C1 segment of cervical spinal cord (tissue), 14 donors: ENCODE measurements around the gene RNU2-63P.
"Not testable (repeated sequence)": the region's sequence is repeated elsewhere in the genome, so short reads cannot be mapped to it uniquely, and the experiment has no call there.

Source experiments
- DNase-seq, 14 donors: peaks; one replicate each; lab custom pipeline; 2025; lab: John Stamatoyannopoulos, UW

RNU2-63P gene

GRCh38 chr2:88028931-88029330, 12.6 kb upstream of the RNU2-63P start:
- no peak for DNase-seq

DNA sequence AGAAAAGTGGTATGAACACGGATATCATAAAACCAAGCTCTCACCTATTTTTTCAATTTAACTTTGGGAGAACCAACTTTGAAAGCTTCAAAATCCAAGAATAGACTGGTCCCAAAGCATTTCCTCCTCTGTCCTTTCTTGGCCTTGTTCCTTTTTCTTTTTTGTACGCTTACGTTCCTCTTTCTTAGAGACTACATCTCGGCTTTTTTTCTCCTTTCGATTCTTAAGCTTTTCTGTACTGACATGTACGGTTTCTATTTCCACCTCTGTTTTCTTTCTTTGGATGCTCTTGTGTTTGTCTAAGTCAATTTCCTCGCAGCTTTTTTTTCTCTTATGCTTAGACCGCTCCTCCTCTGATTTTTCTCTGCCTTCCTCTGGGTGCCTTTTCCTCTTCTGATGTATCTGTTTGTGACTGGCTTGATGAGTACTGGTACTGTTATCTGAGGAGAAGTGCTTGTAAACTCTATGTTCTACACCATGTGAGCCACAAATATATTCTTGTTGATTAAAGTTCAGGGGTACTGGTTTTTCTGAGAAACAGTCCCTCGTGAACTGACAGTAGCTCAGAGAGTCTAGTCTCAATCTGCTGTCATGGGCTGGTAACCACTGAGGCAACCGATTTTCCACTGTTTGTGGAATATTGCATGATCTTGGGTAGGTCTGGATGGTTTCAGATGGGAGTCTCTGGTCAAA, 11.5 kb upstream of the RNU2-63P start:
- no peak for DNase-seq

DNA sequence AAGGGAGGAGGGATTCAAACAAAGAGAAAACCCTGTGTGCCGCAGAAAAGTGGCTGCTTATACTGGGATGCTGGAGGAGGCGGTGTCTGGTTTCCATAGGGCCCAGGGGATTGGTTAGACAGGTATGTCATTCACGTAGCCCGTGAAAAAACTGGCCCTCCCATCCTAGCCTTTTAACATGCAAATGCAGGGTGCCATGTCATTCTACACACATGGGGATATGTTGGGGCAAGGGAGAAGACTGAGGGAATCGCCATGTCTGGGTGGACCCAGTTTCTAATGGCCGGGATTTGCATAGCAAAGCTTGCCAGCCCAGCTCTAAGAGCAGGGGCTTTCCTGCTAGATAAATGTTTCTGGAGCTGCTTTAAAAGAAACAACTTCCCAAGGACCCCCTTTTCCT, 8.2 kb upstream of the RNU2-63P start:
- DNase-seq = no peak

- DNase-seq = no peak
These were observed 6.2 kb upstream of the RNU2-63P start for GRCh38 chr2:88022669-88022921.

- DNase-seq = no peak
These were observed 3.6 kb upstream of the RNU2-63P start for GRCh38 chr2:88019985-88020384.

DNA sequence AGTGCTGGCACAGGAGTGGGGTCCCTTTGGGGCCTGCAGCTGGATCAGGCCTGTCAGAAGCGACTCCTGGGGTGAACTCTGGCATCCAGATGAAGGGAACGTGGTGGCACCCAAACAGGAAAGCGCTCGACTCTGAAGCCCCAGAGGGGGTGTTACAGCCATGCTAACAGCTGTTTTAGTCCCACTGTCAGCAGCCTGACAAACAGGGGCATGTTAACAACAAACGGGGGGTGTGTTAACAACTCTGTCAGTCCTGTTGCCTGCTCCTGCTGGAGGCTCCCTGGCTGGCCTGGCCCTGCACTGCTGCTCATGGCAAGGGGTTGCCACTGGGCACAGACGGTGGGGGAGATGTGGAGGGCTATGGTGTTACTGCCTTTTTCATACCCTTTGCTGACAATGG, 2.6 kb upstream of the RNU2-63P start:
- no peak for DNase-seq

GRCh38 chr2:88018077-88018805, 1.9 kb upstream of the RNU2-63P start:
- DNase-seq = not testable (repeated sequence)

- not testable (repeated sequence) for DNase-seq
These were observed 1.4 kb upstream of the RNU2-63P start for GRCh38 chr2:88017780-88018038.

DNA sequence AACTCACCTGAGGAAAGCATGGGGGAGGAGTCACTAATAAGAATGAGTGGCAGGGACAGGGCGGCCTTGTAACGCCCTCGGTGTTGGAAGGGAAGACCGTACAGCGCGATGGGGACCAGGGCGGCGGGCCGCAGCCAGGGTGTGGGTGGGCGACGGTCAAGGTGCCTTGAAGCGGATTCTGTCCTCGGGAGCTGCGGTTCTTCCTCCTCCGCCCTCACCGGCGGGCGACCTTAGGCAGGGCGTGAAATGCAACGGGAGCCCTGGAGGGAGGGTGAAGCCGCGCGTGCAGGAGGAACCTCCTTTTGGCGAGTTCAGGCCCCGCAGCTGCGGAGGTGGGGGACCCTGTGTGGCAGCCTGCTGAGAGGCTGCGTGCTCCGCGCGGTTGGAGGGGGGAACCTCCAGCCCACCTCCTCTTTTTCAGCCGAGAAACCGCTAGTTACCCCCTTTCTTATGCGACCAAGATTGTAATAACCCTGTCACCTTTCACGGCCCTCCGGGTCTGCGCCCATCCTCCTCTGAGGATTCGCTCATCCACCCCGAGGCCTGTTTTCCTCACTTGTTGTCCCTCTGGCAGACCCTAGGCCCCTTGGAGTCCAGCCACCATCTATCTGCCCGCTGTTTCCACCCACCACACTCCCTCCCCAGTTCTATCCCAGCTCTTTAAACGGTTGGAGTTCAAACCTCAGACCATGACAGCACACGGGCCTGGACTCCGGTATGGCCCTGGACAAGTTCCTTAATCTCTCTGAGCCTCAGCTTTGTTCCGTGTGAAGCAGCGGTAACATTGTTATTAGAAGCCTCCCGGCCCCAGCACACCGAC, 823 bp upstream of the RNU2-63P start:
- peak in 5 of 14 donors; percentile 58 to 89 (median 70) for DNase-seq

- no peak for DNase-seq
These were observed 5.3 kb downstream of the RNU2-63P start for GRCh38 chr2:88011011-88011410.

GRCh38 chr2:88010136-88010535, 6.2 kb downstream of the RNU2-63P start:
- no peak for DNase-seq

DNA sequence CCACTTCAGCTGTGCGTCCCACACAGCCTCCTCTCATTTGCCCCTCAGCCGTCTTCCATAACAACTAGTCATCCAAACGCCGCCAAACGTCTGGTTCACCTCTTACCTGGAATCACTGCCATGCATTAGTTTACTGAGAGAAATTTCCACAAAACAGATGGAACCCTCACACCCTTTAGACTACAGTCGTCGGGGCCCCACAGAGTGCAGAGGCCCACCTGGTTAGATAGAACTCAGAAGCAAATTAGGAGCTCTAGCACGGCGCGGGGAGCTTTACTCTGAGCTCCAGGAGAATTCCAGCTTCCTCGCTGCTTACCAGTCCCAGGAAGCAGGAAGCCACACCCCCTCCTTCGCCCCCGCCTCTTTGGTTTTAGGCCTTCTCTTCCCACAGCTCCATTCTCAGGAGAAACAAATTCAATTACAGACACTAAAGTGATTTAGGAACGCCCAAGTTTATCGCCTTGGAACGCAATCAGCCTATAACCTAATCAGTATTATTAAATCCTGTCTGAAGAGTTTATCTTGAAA, 9.4 kb downstream of the RNU2-63P start:
- DNase-seq = no peak

- no peak for DNase-seq
These were observed 10.6 kb downstream of the RNU2-63P start for GRCh38 chr2:88005776-88006175.

DNA sequence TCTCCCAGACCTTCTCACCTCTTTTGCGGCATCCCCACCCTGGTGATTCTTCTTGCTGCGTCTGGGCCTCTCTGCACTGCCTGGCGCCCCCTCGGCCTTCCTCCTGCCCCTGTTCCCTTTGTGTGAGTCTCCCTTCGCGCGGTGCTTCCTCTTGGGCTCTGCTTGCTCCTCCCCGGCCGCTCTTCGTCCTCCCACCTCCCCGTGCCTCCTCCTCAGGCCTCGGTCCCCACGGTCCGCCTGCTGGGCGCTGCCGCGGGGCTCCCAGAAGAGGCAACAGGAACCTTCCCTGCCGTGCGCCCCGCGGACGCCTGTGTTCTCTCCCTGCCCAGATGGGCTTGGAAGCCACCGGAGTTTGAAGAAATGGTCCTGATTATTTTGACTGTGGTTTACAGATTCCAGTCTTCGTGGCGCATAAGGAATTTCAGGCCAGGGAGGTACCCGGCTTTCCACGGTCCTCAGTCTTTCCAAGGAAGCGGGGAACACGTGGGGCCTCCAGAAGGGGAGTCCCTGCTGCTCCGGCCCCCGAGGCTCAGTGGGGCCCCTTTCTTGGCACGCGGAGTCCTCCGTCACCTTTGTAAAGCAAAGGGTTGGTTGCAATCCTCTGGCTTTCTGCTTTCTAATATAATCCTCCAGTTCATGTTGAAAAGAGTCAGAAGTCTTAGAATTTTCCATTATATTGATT, 13.1 kb downstream of the RNU2-63P start:
- DNase-seq = no peak

DNA sequence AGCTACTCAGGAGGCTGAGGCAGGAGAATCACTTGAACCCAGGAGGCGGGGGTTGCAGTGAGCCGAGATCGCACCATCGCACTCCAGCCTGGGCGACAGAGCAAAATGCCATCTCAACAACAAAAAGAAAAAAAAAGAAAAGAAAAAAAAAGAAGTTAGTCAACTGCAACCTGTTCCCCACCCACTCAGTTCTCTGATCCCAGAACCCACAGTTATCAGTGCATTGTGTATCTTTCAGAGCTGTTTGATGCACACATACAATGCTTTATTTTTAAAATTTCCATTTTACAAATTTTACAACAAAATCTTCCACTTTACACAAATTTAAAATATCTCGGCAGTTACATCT, 14.0 kb downstream of the RNU2-63P start:
- DNase-seq = no peak

DNA sequence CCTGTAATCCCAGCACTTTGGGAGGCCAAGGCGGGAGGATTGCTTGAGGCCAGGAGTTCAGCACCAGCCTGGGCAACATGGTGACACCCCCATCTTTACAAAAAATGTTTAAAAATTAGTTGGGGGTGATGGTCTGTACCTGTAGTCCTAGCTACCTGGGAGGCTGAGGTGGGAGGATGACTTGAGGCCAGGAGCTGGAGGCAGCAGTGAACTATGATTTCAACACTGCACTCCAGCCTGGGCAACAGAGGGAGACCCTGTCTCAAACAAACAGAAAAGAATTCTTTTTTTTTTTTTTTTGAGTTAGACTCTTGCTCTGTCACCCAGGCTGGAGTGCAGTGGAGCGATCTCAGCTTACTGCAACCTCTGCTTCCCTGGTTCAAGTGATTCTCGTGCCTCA, 15.9 kb downstream of the RNU2-63P start:
- not testable (repeated sequence) for DNase-seq

DNA sequence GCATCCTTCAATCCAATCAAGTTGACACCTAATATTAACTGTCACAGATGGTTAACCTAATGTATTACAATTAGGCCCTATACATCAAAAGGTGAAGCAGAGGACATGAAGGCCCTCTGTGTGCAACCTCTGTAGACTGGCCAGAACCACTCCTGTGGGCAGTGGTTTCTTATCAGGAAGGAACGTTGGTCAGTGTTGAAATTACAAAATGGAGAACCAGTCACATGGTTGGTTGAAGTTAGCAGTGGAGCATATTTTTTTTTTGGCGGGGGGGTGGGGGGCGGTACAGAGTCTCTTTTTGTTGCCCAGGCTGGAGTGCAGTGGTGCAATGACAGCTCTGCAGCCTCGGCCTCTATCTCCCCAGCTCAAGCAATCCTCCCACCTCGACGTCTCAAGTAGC, 19.8 kb downstream of the RNU2-63P start:
- DNase-seq = no peak

DNA sequence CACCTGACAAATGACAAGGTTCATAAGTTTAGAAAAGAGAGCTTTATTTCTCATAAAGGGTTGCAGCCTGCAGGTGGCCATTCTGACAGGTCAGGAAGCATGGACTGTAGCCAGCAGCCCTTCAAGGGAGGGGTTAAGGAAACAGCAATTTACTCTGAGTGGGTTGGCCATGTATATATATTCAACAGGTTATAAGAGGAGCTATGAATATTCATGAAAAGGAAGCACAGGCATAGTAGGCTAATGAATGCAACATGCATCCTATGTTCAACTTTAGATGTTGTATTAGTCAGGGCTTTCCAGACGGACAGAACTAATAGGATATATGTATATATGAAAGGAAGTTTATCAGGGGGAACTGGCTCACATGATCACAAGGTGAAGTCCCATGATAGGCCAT, 20.6 kb downstream of the RNU2-63P start:
- no peak for DNase-seq

DNA sequence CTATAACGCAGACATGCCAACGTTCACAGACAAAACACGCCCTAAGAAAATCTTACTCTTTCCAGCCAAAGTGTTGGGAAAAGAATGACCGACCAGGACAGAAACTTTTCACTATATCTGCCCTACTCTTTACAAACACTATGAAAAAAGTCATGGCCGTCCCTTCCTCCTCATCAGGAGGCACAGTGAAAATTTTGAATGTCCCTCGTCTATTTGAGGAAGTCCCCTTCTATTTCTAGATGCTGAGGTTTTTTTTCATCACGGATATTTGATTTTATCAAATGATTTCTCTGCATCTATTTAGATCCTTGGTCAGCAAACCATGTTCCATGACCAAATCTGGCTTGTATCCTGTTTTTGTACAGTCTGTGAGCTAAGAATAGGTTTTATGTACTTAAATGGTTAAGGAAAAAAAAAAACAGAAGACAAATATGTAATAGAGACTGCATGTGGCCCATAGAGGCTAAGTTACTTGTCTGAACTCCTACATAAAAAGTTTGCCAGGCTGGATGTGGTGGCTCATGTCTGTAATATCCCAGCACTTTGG, 22.0 kb downstream of the RNU2-63P start:
- not testable (repeated sequence) for DNase-seq

GRCh38 chr2:87992569-87992968, 23.8 kb downstream of the RNU2-63P start:
- DNase-seq = not testable (repeated sequence)

DNA sequence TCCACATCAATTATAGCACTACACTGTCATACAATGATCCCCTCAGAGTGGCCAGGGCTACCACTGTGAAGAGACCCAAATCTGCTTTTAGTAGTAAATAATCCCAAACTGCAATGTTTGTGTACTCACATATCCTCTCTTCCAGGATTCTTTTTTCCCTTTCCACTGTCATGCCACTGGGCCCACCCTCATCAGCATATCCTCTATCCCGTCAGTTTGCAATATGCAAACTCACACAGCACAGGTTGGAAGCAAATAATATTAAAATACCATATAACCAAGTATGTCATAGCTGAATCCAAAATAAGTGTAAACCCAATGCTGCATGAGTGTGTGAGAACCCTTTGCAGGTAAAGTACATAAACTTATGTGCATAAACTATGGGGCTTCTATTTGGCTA, 28.9 kb downstream of the RNU2-63P start:
- not testable (repeated sequence) for DNase-seq

DNA sequence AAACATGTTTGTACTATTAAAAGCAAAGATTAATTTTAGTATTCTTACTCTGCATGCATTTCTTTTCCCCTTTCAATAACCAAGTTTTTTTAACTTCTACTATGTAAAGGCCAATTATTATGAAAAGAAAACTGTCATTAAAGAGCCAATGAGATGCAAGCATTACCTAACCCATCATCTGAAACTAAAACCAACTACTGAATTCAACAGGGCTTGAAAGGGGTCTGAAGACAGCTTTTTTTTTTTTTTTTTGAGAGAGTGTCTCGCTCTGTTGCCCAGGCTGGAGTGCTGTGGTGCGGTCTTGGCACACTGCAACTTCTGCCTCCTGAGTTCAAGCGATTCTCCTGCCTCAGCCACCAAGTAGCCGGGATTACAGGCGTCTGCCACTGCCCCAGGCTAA, 30.4 kb downstream of the RNU2-63P start:
- DNase-seq = not testable (repeated sequence)
